ENCODE data around the gene EPHA6. TPM values are rescaled to one million over a fixed set of nuclear protein-coding genes. Genes with fewer than 3 reads are reported as not detected.
A peak's percentile ranks its signal among the peaks of the same experiment; 100 is the strongest.

EPHA6 gene
- total and polyA plus RNA-seq, 10 of the 15 experiments (the other 5 are each of a cell fraction or from before 2014, with no cell fraction given) = not detected

DNA sequence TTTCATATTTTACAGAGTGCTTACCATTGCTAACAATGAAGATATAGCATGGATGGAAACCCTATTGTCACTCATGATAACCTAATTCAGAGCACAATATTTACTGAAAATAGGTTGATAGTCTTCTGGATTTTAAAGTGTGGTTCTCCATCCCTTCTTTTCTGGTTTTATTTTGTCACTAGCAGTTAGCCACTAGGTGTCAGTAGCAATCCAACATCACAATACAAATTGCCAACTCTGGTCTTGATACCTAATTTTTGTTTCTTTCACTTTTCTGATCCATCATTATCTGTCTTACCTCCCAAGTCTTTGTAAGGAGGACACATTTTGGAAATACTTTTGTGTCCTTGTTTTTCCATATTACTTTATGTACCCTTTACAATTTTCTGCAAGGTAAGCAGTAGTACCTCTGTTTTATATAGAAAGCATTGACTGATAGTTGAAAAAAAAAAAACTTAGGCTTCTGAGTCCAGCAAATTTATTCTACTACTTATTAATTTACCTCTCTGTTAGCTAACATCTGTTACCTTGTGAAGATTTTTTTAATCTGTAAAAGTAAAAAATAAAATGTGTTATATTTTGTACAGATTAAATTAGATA is 979.1 kb downstream of the EPHA6 start (continued):
- TF ChIP-seq, protein P1, sequence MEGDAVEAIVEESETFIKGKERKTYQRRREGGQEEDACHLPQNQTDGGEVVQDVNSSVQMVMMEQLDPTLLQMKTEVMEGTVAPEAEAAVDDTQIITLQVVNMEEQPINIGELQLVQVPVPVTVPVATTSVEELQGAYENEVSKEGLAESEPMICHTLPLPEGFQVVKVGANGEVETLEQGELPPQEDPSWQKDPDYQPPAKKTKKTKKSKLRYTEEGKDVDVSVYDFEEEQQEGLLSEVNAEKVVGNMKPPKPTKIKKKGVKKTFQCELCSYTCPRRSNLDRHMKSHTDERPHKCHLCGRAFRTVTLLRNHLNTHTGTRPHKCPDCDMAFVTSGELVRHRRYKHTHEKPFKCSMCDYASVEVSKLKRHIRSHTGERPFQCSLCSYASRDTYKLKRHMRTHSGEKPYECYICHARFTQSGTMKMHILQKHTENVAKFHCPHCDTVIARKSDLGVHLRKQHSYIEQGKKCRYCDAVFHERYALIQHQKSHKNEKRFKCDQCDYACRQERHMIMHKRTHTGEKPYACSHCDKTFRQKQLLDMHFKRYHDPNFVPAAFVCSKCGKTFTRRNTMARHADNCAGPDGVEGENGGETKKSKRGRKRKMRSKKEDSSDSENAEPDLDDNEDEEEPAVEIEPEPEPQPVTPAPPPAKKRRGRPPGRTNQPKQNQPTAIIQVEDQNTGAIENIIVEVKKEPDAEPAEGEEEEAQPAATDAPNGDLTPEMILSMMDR (IDR thresholded peaks at IDR 0.05 in 2 of 3, conservative IDR thresholded peaks at IDR 0.05 in 1 of 3; ENCODE audit: control insufficient read depth in 2 of 3, extremely low read depth in 1 of 3, insufficient read depth in 1 of 3, low read depth in 3 of 3, low read length in 3 of 3) = peak; percentile 57 to 80 (median 68); a peak in 4 of 6 replicates
- TF ChIP-seq SMC3 (IDR thresholded peaks at IDR 0.05; ENCODE audit: borderline replicate concordance, low read length) (peak; percentile 93), MEF2A (IDR thresholded peaks at IDR 0.05; ENCODE audit: insufficient read depth, low read depth, low read length) (no peak), SMAD5 (IDR thresholded peaks at IDR 0.05; ENCODE audit: low read depth) (no peak), FOXK2 (IDR thresholded peaks at IDR 0.05) (no peak), RAD21 (IDR thresholded peaks at IDR 0.05; ENCODE audit: insufficient read depth, low read depth, low read length) (peak; percentile 90), SPI1 (IDR thresholded peaks at IDR 0.05; ENCODE audit: borderline replicate concordance, insufficient read depth, low read depth, low read length) (no peak)

DNA sequence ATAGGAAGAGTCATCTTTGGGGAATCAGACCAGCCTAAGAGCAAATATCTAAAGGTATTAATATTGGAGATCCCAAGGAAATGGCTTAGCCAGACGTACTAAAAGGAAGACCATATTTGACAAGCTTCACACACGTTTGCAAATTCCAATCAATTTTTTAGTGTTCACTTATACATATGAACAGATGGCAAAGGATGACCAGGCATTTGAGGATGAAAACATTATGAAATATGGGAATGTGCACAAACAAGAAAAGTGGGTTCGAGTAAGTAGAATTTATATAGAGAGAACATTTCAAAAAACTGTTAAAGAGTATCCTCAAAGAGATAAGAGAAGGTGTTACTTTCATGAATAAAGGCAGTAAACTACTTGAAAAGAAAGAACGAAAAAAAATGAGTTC is 981.6 kb downstream of the EPHA6 start:
- H3K36me3 ChIP-seq (ENCODE audit: control insufficient read depth in 2 of 2, insufficient read depth in 2 of 2, low read length in 1 of 2) = no peaks in the 10 kb centered on the region
- H3K4me2 ChIP-seq (ENCODE audit: control insufficient read depth, insufficient read depth) = no peak overlapping the region
- in situ Hi-C loops (cut with MboI) = loop anchor here (10.0 kb wide), 1 partner anchor 539 kb away; no protein-coding TSS in a partner anchor
- H3K27me3 ChIP-seq (replicated peaks in 1 of 2; ENCODE audit: control insufficient read depth in 2 of 2, insufficient read depth in 2 of 2, low read length in 1 of 2) = no peaks in the 10 kb centered on the region
- ChIA-PET RAD21 (ENCODE audit: unreplicated experiment) (interaction anchor here (4.4 kb wide), 1 partner anchor 227 kb away, joined by 40 read pairs; no protein-coding TSS in a partner anchor), POLR2A (interaction anchor here (2.6 kb wide), 1 partner anchor 226 kb away, joined by 6 read pairs; no protein-coding TSS in a partner anchor), CTCF (interaction anchor here (0.6 to 5.6 kb wide), 5 partner anchors 12 to 417 kb away, joined by 3 to 153 read pairs (median 3); no protein-coding TSS in a partner anchor), SMC1A (ENCODE audit: uncharacterized antibody, unreplicated experiment) (interaction anchor here (0.9 to 4.8 kb wide), 3 partner anchors 8 to 231 kb away, joined by 4 to 50 read pairs (median 7); no protein-coding TSS in a partner anchor)
- H3K27ac ChIP-seq (ENCODE audit: control insufficient read depth, insufficient read depth) = no peak overlapping the region
- ATAC-seq = no peak
- no peaks in the 10 kb centered on the region for H4K20me1 ChIP-seq (ENCODE audit: control insufficient read depth, insufficient read depth)
- H2AFZ ChIP-seq (ENCODE audit: control insufficient read depth, low read depth, low read length) = no peak overlapping the region
- no peak overlapping the region for H3K4me3 ChIP-seq
- FAIRE-seq = no peak
- BruUV-seq (replicated peaks) = no TSS peak
- intact Hi-C loops (cut with micrococcal nuclease; ENCODE audit: unreplicated experiment) = loop anchor here (10.0 kb wide), 1 partner anchor 539 kb away; no protein-coding TSS in a partner anchor
- no peaks in the 10 kb centered on the region for H3K4me1 ChIP-seq (ENCODE audit: control insufficient read depth, insufficient read depth, low read length)
- no peaks in the 10 kb centered on the region for H3K9me3 ChIP-seq (replicated peaks; ENCODE audit: control insufficient read depth, insufficient read depth, low read length)
- WGBS (ENCODE audit: insufficient coverage, insufficient replicate concordance, low lambda C conversion rate, missing lambda C conversion rate) = 93% methylated on average over 4 of the region's 4 CpGs
- H3K9ac ChIP-seq (ENCODE audit: control insufficient read depth, insufficient read depth, low read length) = no peak overlapping the region
- TF ChIP-seq ZSCAN29 (IDR thresholded peaks at IDR 0.05) = no peak
- no peak for TF ChIP-seq POLR2A (IDR thresholded peaks at IDR 0.05; ENCODE audit: low read depth, low read length)
- no peak for TF ChIP-seq STAT1 (conservative IDR thresholded peaks at IDR 0.05)
- no peak for TF ChIP-seq CREM (IDR thresholded peaks at IDR 0.05; ENCODE audit: low read depth)
- no peak for TF ChIP-seq IKZF1 (conservative IDR thresholded peaks at IDR 0.05)
- H3K79me2 ChIP-seq (ENCODE audit: control insufficient read depth, insufficient read depth, low read length) = no peaks in the 10 kb centered on the region
- no peak for DNase-seq (ENCODE audit: low read depth, low spot score)

Measured in GM12878 (cell line).